AG04450 (cell line): Measurements from ENCODE around the gene STK4. TPM values are rescaled to one million over a fixed set of nuclear protein-coding genes. Genes with fewer than 3 reads are reported as not detected.

ENCODE experiments used
- CTCF ChIA-PET: fragments of 300-600, 350-600 bp; formaldehyde crosslinking; extraction: SDS; loops from one replicate; lab custom pipeline; 2022; ENCODE audit warnings: antibody characterized with exemption, inconsistent platforms; lab: Charles Lee
- POLR2A ChIA-PET: fragments of 350-600 bp; formaldehyde crosslinking; extraction: SDS; loops from one replicate; lab custom pipeline; 2021; ENCODE audit warnings: antibody characterized with exemption, inconsistent platforms; lab: Yijun Ruan, JAX
- DNase-seq: peaks from one replicate; pipeline ENCODE4 v3.0.0-alpha.2; 2011; ENCODE audit warnings: low read depth, low spot score
- H3K27ac ChIP-seq: one replicate; pipeline ENCODE4 v1.5.1; 2012; ENCODE audit warnings: low read depth, low read length, control low read depth
- H3K27me3 ChIP-seq: one replicate; pipeline ENCODE4 v1.6.0; 2012; ENCODE audit warnings: low read length; ENCODE audit not compliant: control insufficient read depth, insufficient read depth
- H3K4me3 ChIP-seq: 2 replicates; pipeline ENCODE4 v1.5.1; 2011; ENCODE audit warnings: mild to moderate bottlenecking, low read depth, low read length, control low read depth
- H3K9me3 ChIP-seq: 2 replicates; pipeline ENCODE4 v1.5.1; 2012; ENCODE audit warnings: low read length; ENCODE audit not compliant: control insufficient read depth, insufficient read depth
- polyA plus RNA-seq: library from polyadenylated mRNA; depleted of rRNA; stranded (reverse); fragments of >200 nt; gene quantifications from 2 replicates; pipeline ENCODE4 v1.2.3, GENCODE V29; 2011
- TF ChIP-seq, protein P1 (sequence below): IDR thresholded peaks from 2 replicates; pipeline ENCODE4 v1.5.1; 2011; ENCODE audit warnings: low read depth, low read length, control low read depth, inconsistent platforms

The STK4 gene
- polyA plus RNA-seq, 1 experiment: 25.1 TPM

DNA sequence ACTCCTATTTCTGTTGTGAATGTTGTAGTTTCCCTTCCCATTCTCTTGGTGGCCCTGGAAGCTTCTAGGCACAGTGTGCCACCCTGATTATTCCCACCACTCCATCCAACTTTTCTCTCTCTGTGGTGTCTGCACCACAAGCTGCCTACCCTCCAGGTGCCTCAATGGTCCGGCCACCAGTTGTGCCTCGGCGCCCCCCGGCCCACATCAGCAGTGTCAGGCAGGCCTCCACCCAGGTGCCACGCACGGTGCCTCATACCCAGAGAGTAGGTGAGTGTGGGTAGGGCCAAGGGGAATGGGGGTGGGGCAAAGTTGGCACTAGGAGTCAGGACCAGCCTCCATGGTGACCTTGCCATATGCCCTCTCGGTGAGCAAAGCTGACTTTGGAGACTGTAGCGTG is 33.4 kb upstream of the STK4 start:
- no peak overlapping the region for H3K27ac ChIP-seq
- ChIA-PET POLR2A (no interaction called here), CTCF (no interaction called here)
- no peak for DNase-seq
- TF ChIP-seq, protein P1, sequence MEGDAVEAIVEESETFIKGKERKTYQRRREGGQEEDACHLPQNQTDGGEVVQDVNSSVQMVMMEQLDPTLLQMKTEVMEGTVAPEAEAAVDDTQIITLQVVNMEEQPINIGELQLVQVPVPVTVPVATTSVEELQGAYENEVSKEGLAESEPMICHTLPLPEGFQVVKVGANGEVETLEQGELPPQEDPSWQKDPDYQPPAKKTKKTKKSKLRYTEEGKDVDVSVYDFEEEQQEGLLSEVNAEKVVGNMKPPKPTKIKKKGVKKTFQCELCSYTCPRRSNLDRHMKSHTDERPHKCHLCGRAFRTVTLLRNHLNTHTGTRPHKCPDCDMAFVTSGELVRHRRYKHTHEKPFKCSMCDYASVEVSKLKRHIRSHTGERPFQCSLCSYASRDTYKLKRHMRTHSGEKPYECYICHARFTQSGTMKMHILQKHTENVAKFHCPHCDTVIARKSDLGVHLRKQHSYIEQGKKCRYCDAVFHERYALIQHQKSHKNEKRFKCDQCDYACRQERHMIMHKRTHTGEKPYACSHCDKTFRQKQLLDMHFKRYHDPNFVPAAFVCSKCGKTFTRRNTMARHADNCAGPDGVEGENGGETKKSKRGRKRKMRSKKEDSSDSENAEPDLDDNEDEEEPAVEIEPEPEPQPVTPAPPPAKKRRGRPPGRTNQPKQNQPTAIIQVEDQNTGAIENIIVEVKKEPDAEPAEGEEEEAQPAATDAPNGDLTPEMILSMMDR: no peak
- H3K4me3 ChIP-seq: no peak overlapping the region
- no peaks in the 10 kb centered on the region for H3K9me3 ChIP-seq
- H3K27me3 ChIP-seq: no peaks in the 10 kb centered on the region

DNA sequence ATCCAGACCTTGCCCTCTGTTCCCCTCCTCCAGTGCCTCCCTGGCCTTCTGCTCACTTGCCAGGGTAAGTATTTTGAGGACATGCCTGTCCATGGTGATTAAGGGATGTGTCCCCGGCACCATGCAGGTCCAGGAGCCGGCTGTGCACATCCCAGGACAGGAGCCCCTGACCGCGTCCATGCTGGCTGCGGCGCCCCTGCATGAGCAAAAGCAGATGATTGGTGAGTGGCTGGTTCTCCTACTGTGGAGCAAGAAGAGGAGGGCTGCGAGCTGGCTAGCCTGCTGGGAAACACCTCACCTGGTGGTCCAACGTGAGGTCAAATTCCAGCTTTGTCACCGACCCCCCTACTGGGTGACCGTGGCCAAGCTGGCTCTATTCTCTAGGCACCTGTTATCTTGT is 29.8 kb upstream of the STK4 start:
- no peak for DNase-seq
- no peaks in the 10 kb centered on the region for H3K27me3 ChIP-seq
- ChIA-PET POLR2A (no interaction called here), CTCF (interaction anchor here (1.6 kb wide), 1 partner anchor 159 kb away, joined by 4 read pairs; no protein-coding TSS in a partner anchor)
- TF ChIP-seq, protein P1: no peak
- no peak overlapping the region for H3K4me3 ChIP-seq
- no peak overlapping the region for H3K27ac ChIP-seq
- no peaks in the 10 kb centered on the region for H3K9me3 ChIP-seq

DNA sequence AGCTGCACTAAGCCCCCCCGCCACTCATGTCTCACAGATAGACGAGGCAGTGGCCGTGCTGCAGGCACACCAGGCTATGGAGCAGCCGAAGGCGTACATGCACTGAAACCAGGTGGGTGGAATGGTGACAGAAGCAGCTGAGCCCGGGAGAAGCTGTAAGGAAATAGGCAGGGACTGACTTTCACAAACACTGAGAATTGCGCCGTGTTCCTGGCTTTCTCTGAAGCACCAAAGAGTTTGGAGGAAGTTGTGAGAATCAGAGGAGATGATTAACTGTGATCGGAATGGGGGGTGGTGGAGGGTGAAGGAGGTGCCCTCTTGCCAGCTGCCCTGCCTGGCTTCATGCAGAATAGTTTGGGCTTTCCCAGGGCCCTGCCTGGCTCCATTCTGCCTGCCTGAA is 27.7 kb upstream of the STK4 start:
- ChIA-PET POLR2A (no interaction called here), CTCF (no interaction called here)
- H3K27ac ChIP-seq: no peak overlapping the region
- no peaks in the 10 kb centered on the region for H3K9me3 ChIP-seq
- TF ChIP-seq, protein P1: no peak
- no peaks in the 10 kb centered on the region for H3K27me3 ChIP-seq
- DNase-seq: no peak
- no peak overlapping the region for H3K4me3 ChIP-seq

DNA sequence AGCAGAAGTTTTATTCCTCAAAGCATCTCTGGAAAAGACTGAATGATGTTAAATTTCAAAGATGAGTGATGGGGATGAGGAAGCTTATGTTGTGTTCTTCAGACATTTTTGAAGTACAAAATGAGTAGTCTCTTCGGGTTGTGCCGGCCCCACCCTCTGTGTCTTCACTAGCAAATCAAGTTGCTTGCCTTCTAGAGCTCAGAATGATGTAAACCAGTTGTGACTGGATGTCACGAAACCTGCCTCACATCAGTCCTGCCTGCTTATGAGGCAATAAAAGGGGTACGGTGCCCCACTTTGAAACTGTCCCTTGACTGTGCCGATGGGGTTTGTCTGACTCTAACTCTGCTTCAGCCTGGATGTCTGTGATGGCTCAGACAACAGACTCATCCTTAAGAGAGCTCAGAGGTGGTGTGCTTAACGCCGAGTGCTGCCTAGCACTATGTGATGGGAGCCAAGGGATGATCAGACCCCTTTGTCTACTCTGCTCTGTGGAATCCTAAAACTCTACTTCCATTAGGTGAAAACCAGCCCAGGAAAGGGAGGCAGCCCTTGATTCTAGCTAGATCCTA is 25.1 kb upstream of the STK4 start:
- no peak for DNase-seq
- Histone ChIP-seq H3K4me3 (no peak overlapping the region), H3K9me3 (no peaks in the 10 kb centered on the region), H3K27me3 (no peaks in the 10 kb centered on the region), H3K27ac (no peak overlapping the region)
- POLR2A ChIA-PET: no interaction called here
- TF ChIP-seq, protein P1: no peak
- CTCF ChIA-PET: interaction anchor here (1.0 kb wide), 2 partner anchors 155 to 350 kb away, joined by 4 read pairs; no protein-coding TSS in a partner anchor

DNA sequence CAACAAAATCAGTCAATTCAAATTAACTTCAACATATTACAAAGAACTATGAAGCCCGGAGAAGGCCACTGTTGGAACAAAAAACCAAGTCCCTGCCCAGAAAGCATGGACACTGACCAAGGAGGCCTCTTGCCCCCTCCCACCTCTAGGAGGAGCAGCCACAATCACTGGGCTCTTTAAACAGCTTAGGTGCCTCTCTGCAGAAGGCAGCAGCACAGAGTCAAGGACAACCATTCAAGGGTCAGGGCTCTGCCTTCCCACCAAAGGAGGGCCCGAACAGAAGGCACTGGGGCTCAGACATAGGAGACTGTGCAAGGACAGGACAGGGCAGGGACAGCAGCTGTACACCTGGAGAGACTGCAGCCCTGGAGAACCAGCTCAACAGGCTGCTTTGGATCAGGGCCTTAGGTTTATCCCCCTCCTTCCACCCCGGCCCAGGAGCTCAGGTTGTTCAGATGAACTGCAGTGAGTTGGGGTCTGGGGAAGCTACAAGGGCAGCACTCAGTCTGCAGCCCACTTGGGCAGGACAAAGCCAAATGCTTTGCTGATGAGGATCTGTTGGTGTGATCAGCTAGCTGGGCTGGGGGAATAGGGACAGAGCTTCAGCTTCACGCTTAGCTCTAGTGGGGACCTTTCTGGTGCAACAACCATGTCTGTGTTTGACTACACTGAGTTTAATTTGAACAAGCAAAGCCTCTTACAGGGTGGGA is 23.9 kb upstream of the STK4 start:
- CTCF ChIA-PET: interaction anchor here (0.7 to 0.9 kb wide), 2 partner anchors 153 to 348 kb away, joined by 3 to 4 read pairs; no protein-coding TSS in a partner anchor
- H3K9me3 ChIP-seq: no peaks in the 10 kb centered on the region
- DNase-seq: no peak
- H3K27ac ChIP-seq: no peak overlapping the region
- no peaks in the 10 kb centered on the region for H3K27me3 ChIP-seq
- POLR2A ChIA-PET: interaction anchor here (0.8 kb wide), 1 partner anchor 9 kb away, joined by 3 read pairs; no protein-coding TSS in a partner anchor
- no peak overlapping the region for H3K4me3 ChIP-seq
- TF ChIP-seq, protein P1: no peak
